Right kidney (tissue), 1 donor: ENCODE results near the gene SLC25A18.
"Not testable (repeated sequence)": the region's sequence is repeated elsewhere in the genome, so short reads cannot be mapped to it uniquely, and the experiment has no call there.

Source experiments
- DNase-seq: peaks from one replicate; pipeline ENCODE4 v3.0.0-alpha.2; 2016

SLC25A18 gene

DNA sequence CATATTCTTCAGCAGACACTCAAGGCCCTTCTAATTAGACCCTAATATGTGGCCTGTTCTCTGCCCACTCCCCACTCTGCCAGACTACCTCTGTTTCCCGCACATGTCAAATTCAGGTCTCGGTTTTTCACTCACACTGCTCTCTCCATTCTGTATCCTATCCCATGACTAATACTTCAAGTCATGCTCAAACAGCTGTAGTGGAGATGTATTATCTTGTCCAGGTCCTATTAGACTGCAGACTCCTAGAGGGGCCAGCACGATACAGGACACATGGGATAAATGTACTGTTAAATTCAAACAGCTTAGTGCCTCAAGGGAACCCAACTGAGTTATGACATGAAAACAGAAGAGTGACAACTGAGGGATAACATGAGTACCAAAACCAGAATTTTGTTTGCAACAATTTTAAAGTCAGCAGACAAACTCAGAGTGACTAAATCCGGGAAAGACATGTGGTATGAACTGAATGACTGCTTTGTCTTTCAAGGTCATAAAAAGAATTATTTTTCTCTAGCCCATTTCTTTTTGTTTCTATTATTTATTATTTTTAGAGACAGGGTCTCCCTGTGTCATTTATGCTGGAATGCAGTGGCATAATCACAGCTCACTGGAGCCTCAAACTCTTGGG is 44.7 kb downstream of the SLC25A18 start:
- DNase-seq, result no peak

- DNase-seq, result no peak
Measured at GRCh38 chr22:17612057-17612456, 48.8 kb downstream of the SLC25A18 start.

GRCh38 chr22:17613280-17613679 is 50.0 kb downstream of the SLC25A18 start:
- DNase-seq, result no peak

- no peak for DNase-seq
Measured at GRCh38 chr22:17627961-17628405, 64.7 kb downstream of the SLC25A18 start.

GRCh38 chr22:17628406-17629172 is 65.3 kb downstream of the SLC25A18 start, which contains the start of gene ATP6V1E1:
Gene ATP6V1E1, minus strand, starts transcription at chr22:17628749. Its CDS starts 114 bp downstream, at chr22:17628635.
- DNase-seq, result peak; percentile 85

DNA sequence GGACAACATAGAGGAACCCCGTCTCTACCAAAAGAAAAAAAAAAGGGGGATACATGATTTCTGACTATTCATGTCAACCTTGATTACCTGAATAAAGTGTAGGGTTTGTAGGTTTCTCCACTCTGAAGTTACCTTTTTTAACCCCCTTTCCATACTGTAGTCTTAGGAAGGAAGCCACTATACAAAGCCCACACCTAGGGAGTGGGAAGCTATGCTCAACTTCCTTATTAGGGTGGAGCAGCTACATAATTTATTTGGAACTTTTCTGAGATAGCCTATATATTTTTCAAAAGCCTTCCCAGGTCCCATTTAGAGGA is 65.8 kb downstream of the SLC25A18 start:
- DNase-seq, result no peak

- DNase-seq, result no peak
Measured at GRCh38 chr22:17629641-17630040, 66.3 kb downstream of the SLC25A18 start.

DNA sequence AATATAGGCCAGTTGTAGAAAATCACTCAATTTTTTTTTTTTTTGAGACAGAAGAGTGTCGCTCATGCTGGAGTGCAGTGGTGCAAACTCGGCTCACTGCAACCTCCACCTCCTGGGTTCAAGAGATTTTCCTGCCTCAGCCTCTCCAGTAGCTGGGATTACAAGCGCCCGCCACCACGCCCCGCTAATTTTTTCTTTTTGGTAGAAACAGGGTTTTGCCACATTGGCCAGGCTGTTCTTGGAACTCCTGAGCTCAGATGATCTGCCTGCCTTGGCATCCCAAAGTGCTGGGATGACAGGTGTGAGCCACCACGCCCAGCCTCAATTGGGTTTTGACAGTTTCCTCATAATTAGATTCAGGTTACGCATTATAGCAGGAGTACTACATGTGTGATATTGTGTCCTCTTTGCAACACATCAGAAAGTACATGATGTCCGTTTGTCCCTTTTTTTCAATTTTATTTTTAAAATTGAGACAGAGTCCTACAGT is 67.8 kb downstream of the SLC25A18 start:
- DNase-seq, result no peak

- no peak for DNase-seq
Measured at GRCh38 chr22:17633217-17633997, 70.1 kb downstream of the SLC25A18 start.

- no peak for DNase-seq
Measured at GRCh38 chr22:17633998-17634323, 70.7 kb downstream of the SLC25A18 start.

- DNase-seq, result no peak
Measured at GRCh38 chr22:17634696-17635095, 71.4 kb downstream of the SLC25A18 start.

- not testable (repeated sequence) for DNase-seq
Measured at GRCh38 chr22:17636850-17637249, 73.6 kb downstream of the SLC25A18 start.

DNA sequence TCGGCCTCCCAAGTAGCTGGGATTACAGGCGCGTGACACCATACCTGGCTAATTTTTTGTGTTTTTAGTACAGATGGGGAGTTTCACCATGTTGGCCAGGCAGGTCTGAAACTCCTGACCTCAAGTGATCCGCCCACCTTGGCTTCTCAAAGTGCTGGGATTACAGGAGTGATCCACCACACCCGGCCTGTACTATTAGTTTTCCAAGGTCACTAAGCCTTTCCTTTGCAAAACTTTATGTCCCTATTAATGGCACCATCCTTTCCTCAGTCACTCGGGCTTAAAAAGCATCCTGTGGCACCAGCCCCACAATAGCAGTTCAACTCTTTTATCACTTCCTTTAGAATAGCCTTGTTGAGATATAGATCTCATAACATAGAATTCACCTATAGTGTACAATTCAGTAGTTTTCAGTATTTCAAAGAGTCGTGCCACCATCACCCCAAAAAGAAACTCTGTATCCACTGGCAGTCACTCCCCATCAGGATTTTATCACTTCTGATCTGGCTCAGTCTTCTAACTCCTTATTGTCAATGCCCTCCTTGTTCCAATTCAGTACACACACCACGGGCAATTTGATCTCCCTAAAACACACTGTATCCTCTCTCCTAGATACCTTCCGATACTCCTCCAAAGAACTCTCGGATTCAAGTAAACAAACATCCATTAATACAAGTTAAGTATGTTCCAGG is 74.3 kb downstream of the SLC25A18 start:
- no peak for DNase-seq

GRCh38 chr22:17638182-17638431 is 74.8 kb downstream of the SLC25A18 start:
- no peak for DNase-seq

GRCh38 chr22:17638432-17639246 is 75.3 kb downstream of the SLC25A18 start, which contains the start of gene BCL2L13:
Gene BCL2L13, plus strand, starts transcription at chr22:17638757. Its CDS starts 16,955 bp downstream, at chr22:17655712.
- peak; percentile 95 for DNase-seq

GRCh38 chr22:17639247-17639741 is 76.0 kb downstream of the SLC25A18 start:
- DNase-seq, result no peak
